ENCODE measurements around the gene PPP1R17.

Gene PPP1R17

DNA sequence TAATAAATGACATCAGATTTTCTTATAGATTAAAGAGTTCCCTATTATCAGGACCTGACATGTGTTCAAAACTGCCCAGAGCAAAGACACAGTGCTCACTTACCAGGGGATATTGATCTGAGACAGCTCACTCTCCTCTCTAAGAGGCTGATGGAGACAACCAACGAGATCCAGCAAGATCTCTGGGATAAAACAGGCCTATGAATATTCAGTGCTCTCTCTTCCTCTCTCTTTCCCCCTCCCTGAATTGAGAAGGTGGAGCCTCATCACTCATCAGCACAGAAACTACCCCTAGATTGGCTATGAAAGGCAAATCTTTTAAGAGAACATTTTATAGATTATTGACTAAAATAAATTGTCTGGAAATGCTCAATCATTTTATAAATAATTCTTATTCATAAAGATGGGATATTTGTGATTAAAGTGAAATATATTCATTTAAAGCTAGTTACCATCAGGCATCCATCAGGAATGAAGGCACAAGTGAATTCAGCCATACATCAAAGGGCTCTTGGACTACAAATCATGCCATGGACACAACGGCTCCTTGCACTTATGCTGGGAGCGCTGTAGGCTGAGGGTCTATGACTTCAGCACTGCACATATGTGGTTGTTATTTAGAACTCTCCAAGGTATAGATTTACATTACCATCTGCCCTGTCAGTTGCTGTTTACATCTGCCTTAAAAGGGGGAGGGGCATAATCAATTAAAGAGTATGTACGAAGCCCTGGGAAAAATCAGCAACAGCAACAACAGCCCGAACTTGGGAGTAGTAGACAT is 3.4 kb upstream of the PPP1R17 start:
- H3K27ac ChIP-seq, result no peak overlapping the region
- TF ChIP-seq, protein P1, sequence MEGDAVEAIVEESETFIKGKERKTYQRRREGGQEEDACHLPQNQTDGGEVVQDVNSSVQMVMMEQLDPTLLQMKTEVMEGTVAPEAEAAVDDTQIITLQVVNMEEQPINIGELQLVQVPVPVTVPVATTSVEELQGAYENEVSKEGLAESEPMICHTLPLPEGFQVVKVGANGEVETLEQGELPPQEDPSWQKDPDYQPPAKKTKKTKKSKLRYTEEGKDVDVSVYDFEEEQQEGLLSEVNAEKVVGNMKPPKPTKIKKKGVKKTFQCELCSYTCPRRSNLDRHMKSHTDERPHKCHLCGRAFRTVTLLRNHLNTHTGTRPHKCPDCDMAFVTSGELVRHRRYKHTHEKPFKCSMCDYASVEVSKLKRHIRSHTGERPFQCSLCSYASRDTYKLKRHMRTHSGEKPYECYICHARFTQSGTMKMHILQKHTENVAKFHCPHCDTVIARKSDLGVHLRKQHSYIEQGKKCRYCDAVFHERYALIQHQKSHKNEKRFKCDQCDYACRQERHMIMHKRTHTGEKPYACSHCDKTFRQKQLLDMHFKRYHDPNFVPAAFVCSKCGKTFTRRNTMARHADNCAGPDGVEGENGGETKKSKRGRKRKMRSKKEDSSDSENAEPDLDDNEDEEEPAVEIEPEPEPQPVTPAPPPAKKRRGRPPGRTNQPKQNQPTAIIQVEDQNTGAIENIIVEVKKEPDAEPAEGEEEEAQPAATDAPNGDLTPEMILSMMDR (conservative IDR thresholded peaks at IDR 0.05), result no peak

DNA sequence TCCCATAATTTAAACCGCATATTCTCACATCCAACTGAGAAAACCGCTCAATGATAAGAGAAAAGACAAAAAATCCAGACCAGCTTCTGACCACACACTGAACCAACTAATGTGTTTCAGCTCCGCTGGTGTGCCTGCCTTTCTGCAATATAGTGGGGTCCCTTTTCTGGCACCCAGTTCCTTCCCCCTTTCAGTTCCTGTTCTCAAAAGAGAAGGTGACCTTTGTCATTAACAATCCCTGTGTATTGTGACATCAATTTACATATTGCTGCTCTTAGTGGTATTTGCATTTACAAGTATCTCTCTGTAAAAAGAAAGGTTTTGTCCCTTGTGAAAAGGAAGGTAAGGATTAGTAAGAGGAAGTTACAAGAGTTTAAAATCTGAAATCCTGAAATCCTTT is 1.4 kb downstream of the PPP1R17 start:
- TF ChIP-seq, protein P1 (conservative IDR thresholded peaks at IDR 0.05), result no peak
- no peak overlapping the region for H3K27ac ChIP-seq

DNA sequence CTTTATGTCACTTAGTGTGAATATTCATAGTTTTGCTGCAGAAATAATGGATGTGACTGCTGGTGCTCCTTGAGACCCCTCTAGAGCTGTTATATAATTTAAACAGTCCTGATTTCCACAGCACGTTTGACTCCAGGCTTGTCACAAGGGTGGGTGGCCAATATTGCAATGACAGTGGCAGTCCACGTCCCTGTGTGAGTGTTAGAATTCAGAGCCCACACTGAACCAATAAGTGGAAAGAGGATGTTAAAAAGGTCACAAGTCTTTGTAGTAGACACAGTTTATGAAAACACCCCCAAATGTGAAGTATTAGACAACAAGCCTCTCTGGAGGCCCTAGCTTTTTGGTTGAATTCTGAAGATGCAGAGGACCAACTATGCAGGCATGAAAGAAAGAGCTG is 2.0 kb downstream of the PPP1R17 start:
- no peak overlapping the region for H3K27ac ChIP-seq
- TF ChIP-seq, protein P1 (conservative IDR thresholded peaks at IDR 0.05), result no peak

DNA sequence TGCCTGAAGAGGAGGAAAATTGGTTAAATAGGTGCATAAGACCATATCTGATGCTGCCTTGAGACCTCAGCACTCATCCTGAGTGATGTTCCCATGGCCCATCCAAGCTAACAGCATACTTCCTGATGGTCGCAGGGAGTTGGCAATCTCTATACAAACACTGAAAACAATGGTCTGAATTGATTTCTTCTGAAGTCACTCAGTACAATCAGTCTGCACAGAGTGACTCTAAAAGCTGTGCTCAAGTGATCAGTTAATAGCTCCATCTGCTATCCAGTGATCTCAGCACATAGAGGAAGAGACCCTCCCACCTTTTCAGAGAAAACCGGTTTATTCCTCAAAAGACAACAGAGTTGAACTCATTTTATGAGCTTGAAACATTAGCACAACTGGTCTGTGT is 3.9 kb downstream of the PPP1R17 start:
- H3K27ac ChIP-seq, result no peak overlapping the region
- TF ChIP-seq, protein P1 (conservative IDR thresholded peaks at IDR 0.05), result no peak

DNA sequence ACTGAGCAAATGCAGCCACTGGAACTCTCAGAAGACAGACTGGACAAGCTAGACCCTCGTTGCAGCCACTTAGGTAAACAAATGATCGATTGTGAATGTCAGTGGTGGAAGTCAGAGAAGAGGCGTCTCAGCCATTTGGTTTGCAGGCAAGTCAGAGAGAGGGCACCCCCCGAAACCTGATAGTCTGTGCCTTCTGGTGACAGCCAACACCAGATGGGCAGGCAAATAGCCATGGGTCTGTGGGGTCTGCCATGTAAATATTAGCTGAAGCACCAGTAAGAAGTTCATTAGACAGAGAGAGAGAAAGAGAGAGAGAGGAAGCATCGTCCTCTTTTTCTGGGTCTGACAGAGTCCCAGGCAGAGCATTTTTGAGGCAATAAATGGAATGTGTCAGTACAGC is 5.4 kb downstream of the PPP1R17 start:
- TF ChIP-seq, protein P1 (conservative IDR thresholded peaks at IDR 0.05), result no peak

DNA sequence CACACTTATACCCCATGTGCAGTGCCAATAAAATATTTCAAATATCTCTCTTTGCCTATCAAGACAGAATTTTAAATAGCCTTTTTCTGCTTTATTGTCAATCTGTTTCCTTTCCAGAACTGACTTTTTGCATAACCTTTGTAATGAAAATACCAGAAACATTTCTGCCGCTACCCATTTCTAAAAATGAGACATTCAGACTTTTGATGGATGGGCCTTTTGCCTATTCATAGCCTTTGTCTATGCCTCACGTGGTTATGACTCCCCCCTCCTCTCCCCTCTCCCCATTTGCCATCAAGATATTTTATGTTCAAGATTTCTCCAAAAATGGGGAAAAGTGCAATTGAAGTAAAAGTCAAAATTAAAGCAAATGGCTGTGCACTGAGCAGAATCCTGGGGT is 5.9 kb downstream of the PPP1R17 start:
- no peak overlapping the region for H3K27ac ChIP-seq
- TF ChIP-seq, protein P1 (conservative IDR thresholded peaks at IDR 0.05), result no peak

More for the DNA sequence above, 5.4 kb downstream of the PPP1R17 start:
- H3K27ac ChIP-seq, result no peak overlapping the region

DNA sequence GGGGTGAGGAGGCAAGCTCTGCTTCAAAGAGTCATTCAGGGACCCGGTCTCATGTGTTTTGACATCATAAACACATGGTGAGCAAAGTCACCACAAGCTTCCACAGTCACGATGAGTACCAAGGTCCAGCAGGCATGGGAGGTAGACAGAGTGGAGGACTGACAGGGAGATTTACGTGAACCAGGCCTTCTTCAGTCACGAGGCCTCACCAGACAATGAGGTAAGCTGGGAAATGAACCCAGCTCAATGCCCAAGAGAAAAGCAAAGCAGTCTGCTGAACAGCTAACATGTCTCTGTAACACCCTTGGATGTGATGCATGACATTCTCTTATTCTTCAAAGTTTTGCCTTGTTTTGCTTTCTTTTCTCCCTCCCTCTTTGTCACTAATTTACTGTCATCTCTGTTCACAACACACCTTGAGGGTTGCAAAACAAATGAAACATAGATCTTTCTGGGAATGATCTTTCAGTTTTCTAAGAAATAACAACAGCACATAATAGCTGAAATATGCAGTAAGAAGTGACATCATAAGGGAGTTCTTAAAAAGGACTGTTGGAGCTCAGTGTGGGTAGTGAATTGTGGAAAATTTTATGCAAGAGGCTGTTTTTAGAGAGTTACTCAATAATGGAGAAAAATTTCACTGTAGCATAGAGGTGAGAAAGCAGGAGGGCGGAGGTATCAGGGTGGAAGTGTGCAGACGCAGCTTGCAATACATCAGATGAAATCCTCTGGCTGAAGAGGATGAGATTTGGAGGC is 9.0 kb downstream of the PPP1R17 start:
- H3K27ac ChIP-seq, result no peak overlapping the region
- TF ChIP-seq, protein P1 (conservative IDR thresholded peaks at IDR 0.05), result no peak

Measured in VCaP (cell line).